CD8-positive, alpha-beta memory T cell (primary cell): ENCODE results near the gene SNX9. TPM values are rescaled to one million over a fixed set of nuclear protein-coding genes. Genes with fewer than 3 reads are reported as not detected.

ENCODE experiments used
- CTCF ChIA-PET: fragments of 350-600 bp; sonication (Branson Sonifier 250); formaldehyde crosslinking; loops from one replicate; lab custom pipeline; 2021; ENCODE audit warnings: antibody characterized with exemption; lab: Charles Lee
- POLR2A ChIA-PET: fragments of 350-600 bp; sonication (Branson Sonifier 250); formaldehyde crosslinking; loops from one replicate; lab custom pipeline; 2021; ENCODE audit warnings: antibody characterized with exemption; lab: Charles Lee
- DNase-seq, 5 donors: peaks; one replicate each; pipeline versions ENCODE4 v3.0.0 to v3.0.0-alpha.2; 2020 to 2022; ENCODE audit warnings: mixed read lengths in 1 of 5
- H3K27ac ChIP-seq: one replicate; pipeline ENCODE4 v1.7.0; 2013; ENCODE audit warnings: low read depth, mild to moderate bottlenecking, low read length, moderate library complexity
- H3K27me3 ChIP-seq: 2 replicates; pipeline ENCODE4 v1.7.0; 2013; ENCODE audit warnings: low read length, mild to moderate bottlenecking; ENCODE audit not compliant: insufficient read depth, poor library complexity, severe bottlenecking
- H3K36me3 ChIP-seq: 2 replicates; pipeline ENCODE4 v1.7.0; 2013; ENCODE audit warnings: mild to moderate bottlenecking, low read length, moderate library complexity; ENCODE audit not compliant: insufficient read depth
- H3K4me1 ChIP-seq: 2 replicates; pipeline ENCODE4 v1.7.0; 2013; ENCODE audit warnings: mild to moderate bottlenecking, low read length, moderate library complexity; ENCODE audit not compliant: insufficient read depth
- H3K4me3 ChIP-seq: 2 replicates; pipeline ENCODE4 v1.7.0; 2013; ENCODE audit warnings: mild to moderate bottlenecking, low read length
- H3K9me3 ChIP-seq: 2 replicates; pipeline ENCODE4 v1.7.0; 2013; ENCODE audit warnings: mild to moderate bottlenecking, low read length
- H3K27ac Mint-ChIP-seq, 8 donors: one replicate each; pipeline ENCODE4 v1.8.0; 2020 to 2021; ENCODE audit warnings: mixed read lengths in 8 of 8, mild to moderate bottlenecking in 6 of 8, inconsistent platforms in 3 of 8, moderate library complexity in 3 of 8
- H3K27me3 Mint-ChIP-seq, 2 donors: one replicate each; pipeline ENCODE4 v1.8.0; 2020 to 2021; ENCODE audit warnings: mixed read lengths in 2 of 2, mild to moderate bottlenecking in 1 of 2, moderate library complexity in 1 of 2
- H3K36me3 Mint-ChIP-seq, 3 donors: one replicate each; pipeline ENCODE4 v1.8.0; 2020 to 2021; ENCODE audit warnings: mixed read lengths in 3 of 3, inconsistent platforms in 1 of 3, mild to moderate bottlenecking in 1 of 3
- H3K4me1 Mint-ChIP-seq, 3 donors: one replicate each; pipeline ENCODE4 v1.8.0; 2020 to 2021; ENCODE audit warnings: mixed read lengths in 3 of 3, inconsistent platforms in 1 of 3, mild to moderate bottlenecking in 1 of 3
- H3K4me3 Mint-ChIP-seq, 7 donors: one replicate each; pipeline ENCODE4 v1.8.0; 2020 to 2021; ENCODE audit warnings: mixed read lengths in 7 of 7, mild to moderate bottlenecking in 6 of 7, moderate library complexity in 4 of 7, inconsistent platforms in 2 of 7
- H3K9me3 Mint-ChIP-seq, 5 donors: one replicate each; pipeline ENCODE4 v1.8.0; 2020 to 2022; ENCODE audit warnings: mixed read lengths in 5 of 5, mild to moderate bottlenecking in 3 of 5, moderate library complexity in 2 of 5, inconsistent platforms in 1 of 5
- polyA plus RNA-seq: library from polyadenylated mRNA; unstranded; fragments of 300-500 nt; fragmentation: Illumina TruSeq; gene quantifications from one replicate; pipeline ENCODE4 v1.2.3, GENCODE V29; 2021
- total RNA-seq, 2 experiments: library from RNA; stranded (reverse); gene quantifications; one replicate each; pipeline ENCODE4 v1.2.3, GENCODE V29; 2021

The SNX9 gene
- total and polyA plus RNA-seq, 3 experiments from 2014 or later = 11.9 to 60.5 (median 60.3) TPM

DNA sequence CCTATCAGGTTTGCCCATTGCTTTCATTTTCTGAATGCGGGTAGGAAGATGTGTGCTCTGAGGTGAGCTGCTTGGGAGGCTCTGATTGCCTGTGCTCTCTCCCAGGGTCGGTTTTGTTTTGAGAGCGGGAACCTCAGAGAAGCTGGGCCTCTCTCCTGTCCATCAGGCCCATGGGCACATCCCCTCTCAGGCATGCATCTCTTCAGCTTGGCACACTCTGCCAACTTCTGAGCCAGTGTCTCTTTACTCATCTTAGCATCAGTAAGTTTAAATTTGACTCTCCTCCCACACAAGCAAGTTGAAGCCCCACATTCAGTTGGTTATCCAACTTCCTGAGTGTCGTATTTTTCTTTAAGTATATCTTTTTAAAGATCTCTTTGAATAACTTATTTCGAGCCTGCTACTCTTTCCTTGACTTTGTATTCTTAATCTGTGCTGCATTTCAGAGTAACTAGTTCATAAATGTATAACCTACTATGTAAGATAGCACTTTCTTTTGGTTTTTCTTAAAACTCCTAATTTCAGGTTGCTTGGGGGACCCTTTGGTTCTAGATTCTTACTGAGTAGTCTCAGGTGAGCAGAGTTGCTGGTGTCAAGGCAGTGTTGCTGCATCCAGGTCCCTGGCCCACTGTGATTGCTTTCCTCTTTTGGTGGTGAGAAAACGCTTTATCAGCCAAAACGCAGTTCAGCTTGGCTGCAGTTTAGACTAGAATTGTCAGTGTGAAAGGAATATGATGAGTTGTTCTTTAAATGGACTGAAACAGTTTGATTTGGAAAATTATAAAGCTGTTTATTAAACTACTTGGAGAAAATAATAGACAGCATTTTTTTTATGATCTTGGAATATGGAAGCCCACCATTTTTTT lies 54.8 kb downstream of the SNX9 start:
- Mint-ChIP-seq H3K4me3 (no peak overlapping the region), H3K36me3 (peaks cover 5 to 72% (median 12%) of the 10 kb centered on the region in 3 donors), H3K4me1 (peaks cover 2 to 10% (median 6%) of the 10 kb centered on the region in 3 donors), H3K9me3 (no peaks in the 10 kb centered on the region), H3K27ac (peak overlapping the region in 1 of 8 donors; percentile 28), H3K27me3 (no peaks in the 10 kb centered on the region)
- H3K4me3 ChIP-seq = no peak overlapping the region
- no peak overlapping the region for H3K27ac ChIP-seq
- H3K4me1 ChIP-seq = peaks cover 18% of the 10 kb centered on the region
- ChIA-PET CTCF (interaction anchor here (10.7 kb wide), 1 partner anchor 119 kb away, joined by 157 read pairs; no protein-coding TSS in a partner anchor), POLR2A (no interaction called here)
- H3K27me3 ChIP-seq = no peaks in the 10 kb centered on the region
- DNase-seq = peak in 1 of 5 donors; percentile 25
- no peaks in the 10 kb centered on the region for H3K9me3 ChIP-seq
- no peaks in the 10 kb centered on the region for H3K36me3 ChIP-seq

DNA sequence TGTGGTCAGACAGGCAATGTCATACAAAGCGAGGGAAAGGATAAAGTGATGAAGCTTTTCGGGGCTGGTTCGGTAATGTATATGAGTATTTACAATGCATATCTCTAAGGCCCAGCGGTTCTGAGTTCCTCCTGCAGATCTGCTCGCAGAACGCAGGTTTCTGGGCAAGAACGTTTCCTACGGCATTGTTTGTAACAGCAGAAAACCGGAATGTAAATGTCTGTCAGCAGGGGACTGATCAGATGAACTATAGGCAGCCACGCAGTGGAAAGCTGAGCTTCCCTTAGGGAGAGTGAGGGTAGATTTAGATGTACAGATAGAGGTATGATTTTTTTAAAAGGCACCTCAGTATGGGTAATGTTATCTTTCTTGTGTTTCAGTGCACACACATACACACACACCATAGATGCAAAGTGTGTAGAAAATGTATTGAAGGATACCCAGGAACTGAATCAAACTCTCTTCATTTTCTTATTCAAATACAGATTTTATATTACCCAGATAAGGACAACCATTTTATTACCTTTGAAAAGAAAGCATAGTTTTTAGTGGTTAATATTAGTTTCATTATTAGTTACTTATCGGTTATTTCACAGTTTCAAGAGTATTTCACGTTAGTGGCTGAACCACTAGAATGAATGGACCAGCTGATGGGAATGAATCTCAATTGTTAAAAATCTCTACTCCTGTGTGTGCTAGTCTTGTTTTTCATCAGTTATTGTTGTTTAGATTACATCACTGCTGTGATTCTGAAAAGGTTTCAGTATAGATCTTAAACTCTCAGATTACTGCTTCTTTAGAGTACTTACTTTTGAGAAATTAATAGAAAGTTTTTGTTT lies 56.2 kb downstream of the SNX9 start:
- H3K36me3 Mint-ChIP-seq = peaks cover 5 to 70% (median 14%) of the 10 kb centered on the region in 3 donors
- no peak overlapping the region for H3K27ac ChIP-seq
- H3K9me3 ChIP-seq = no peaks in the 10 kb centered on the region
- POLR2A ChIA-PET = no interaction called here
- peaks cover 22% of the 10 kb centered on the region for H3K4me1 ChIP-seq
- H3K9me3 Mint-ChIP-seq = no peaks in the 10 kb centered on the region
- no peak for DNase-seq
- peak overlapping the region in 2 of 8 donors; percentile 7 to 25 for H3K27ac Mint-ChIP-seq
- no peaks in the 10 kb centered on the region for H3K27me3 ChIP-seq
- H3K4me1 Mint-ChIP-seq = peaks cover 0 to 18% (median 6%) of the 10 kb centered on the region in 3 donors
- no peaks in the 10 kb centered on the region for H3K36me3 ChIP-seq
- CTCF ChIA-PET = interaction anchor here (10.7 kb wide), 1 partner anchor 120 kb away, joined by 157 read pairs; no protein-coding TSS in a partner anchor
- no peak overlapping the region for H3K4me3 Mint-ChIP-seq
- no peak overlapping the region for H3K4me3 ChIP-seq
- no peaks in the 10 kb centered on the region for H3K27me3 Mint-ChIP-seq

DNA sequence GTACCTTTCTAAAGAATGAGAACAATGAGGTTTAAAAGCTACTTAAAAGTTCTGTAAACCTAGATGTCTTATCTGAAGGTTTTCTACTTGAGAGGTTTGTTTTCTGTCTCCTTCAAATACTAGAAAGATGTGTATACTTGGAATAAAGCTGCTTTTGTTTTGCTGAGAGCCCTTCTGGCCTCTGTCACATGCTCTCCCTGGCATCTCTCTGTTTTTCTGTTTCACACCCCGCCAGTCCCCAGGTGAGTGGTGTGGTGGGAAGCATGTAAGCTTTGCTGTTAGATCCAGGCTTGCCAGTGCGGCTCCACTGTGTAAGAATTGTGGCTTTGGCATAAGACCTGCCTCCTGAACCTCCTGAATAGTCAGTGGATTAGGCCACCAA lies 56.8 kb downstream of the SNX9 start:
- no peaks in the 10 kb centered on the region for H3K27me3 Mint-ChIP-seq
- peaks cover 5 to 24% (median 11%) of the 10 kb centered on the region in 3 donors for H3K4me1 Mint-ChIP-seq
- Histone ChIP-seq H3K27ac (no peak overlapping the region), H3K36me3 (no peaks in the 10 kb centered on the region), H3K4me3 (no peak overlapping the region), H3K9me3 (no peaks in the 10 kb centered on the region), H3K27me3 (no peaks in the 10 kb centered on the region), H3K4me1 (peaks cover 28% of the 10 kb centered on the region)
- H3K27ac Mint-ChIP-seq = no peak overlapping the region
- ChIA-PET POLR2A (no interaction called here), CTCF (interaction anchor here (10.7 kb wide), 1 partner anchor 121 kb away, joined by 157 read pairs; no protein-coding TSS in a partner anchor)
- H3K36me3 Mint-ChIP-seq = peaks cover 5 to 66% (median 12%) of the 10 kb centered on the region in 3 donors
- no peaks in the 10 kb centered on the region for H3K9me3 Mint-ChIP-seq
- H3K4me3 Mint-ChIP-seq = no peak overlapping the region
- DNase-seq = no peak

DNA sequence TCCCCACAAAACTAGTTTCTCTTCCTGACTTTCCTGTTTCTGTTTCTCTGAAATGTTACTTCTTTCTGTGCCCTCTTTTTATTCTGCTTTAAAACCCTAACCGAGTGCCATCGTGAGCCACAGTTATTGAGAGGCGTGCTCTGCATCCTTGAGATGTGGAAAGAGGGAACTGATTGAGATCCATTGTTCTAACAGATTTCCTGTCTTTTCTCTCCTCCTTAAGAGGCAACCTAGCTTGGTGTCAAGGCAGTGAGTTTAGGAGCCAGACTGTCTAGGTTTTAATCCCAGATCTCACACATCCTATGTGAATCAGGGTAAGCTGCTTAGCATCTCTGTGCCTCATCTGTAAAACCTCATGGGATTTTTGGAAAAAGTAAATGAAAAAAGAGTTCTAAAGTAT lies 57.5 kb downstream of the SNX9 start:
- peaks cover 30% of the 10 kb centered on the region for H3K4me1 ChIP-seq
- Mint-ChIP-seq H3K4me3 (no peak overlapping the region), H3K27me3 (no peaks in the 10 kb centered on the region), H3K9me3 (no peaks in the 10 kb centered on the region), H3K36me3 (peaks cover 5 to 60% (median 7%) of the 10 kb centered on the region in 3 donors), H3K27ac (peak overlapping the region in 1 of 8 donors; percentile 29), H3K4me1 (peaks cover 10 to 31% (median 18%) of the 10 kb centered on the region in 3 donors)
- H3K4me3 ChIP-seq = no peak overlapping the region
- H3K9me3 ChIP-seq = no peaks in the 10 kb centered on the region
- ChIA-PET POLR2A (no interaction called here), CTCF (interaction anchor here (10.7 kb wide), 1 partner anchor 121 kb away, joined by 157 read pairs; no protein-coding TSS in a partner anchor)
- no peak overlapping the region for H3K27ac ChIP-seq
- no peak for DNase-seq
- H3K36me3 ChIP-seq = no peaks in the 10 kb centered on the region
- H3K27me3 ChIP-seq = no peaks in the 10 kb centered on the region

DNA sequence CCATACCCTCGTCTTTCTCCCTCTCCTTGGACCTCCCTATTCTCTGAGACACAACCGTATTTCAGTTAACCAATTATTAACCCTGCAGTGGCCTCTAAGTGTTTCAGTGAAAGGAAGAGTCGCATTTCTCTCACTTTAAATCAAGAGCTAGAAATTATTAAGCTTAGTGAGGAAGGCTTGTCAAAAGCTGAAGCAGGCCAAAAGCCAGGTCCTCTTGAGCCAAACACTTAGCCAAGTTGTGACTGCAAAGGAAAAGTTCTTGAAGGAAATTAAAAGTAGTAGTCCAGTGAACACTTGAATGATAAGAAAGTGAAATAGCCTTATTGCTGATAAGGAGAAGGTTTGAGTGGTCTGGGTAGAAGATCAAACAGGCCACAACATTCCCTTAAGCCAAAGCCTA lies 58.3 kb downstream of the SNX9 start:
- Histone ChIP-seq H3K4me3 (no peak overlapping the region), H3K4me1 (peaks cover 37% of the 10 kb centered on the region), H3K27me3 (no peaks in the 10 kb centered on the region), H3K9me3 (no peaks in the 10 kb centered on the region), H3K27ac (no peak overlapping the region), H3K36me3 (no peaks in the 10 kb centered on the region)
- H3K36me3 Mint-ChIP-seq = peaks cover 7 to 59% (median 8%) of the 10 kb centered on the region in 3 donors
- H3K4me3 Mint-ChIP-seq = no peak overlapping the region
- H3K27ac Mint-ChIP-seq = peak overlapping the region in 1 of 8 donors; percentile 20
- no peaks in the 10 kb centered on the region for H3K27me3 Mint-ChIP-seq
- POLR2A ChIA-PET = no interaction called here
- CTCF ChIA-PET = interaction anchor here (10.7 kb wide), 1 partner anchor 122 kb away, joined by 157 read pairs; no protein-coding TSS in a partner anchor
- DNase-seq = no peak
- H3K9me3 Mint-ChIP-seq = no peaks in the 10 kb centered on the region
- peaks cover 17 to 37% (median 24%) of the 10 kb centered on the region in 3 donors for H3K4me1 Mint-ChIP-seq

DNA sequence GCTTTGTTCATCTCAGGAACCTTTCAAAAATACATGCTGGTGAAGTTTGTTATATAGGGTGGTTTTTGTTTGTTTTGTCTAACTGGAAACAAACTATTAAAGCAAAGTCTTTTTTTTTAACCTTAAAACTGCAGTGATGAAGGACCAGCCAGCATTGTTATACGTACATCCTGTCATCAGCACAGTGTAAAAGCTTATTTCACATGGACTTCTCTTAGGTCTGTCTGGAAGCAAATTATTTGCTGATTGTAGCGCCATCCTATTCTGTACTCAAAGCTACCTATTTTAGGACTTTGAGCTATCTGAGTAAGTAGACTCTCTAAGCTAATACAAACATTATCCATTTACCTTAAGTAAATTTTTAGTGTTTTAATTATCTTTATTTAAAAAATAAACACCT lies 61.7 kb downstream of the SNX9 start:
- DNase-seq = peak in 1 of 5 donors; percentile 44
- Histone ChIP-seq H3K9me3 (no peaks in the 10 kb centered on the region), H3K4me3 (no peak overlapping the region), H3K36me3 (no peaks in the 10 kb centered on the region), H3K27me3 (no peaks in the 10 kb centered on the region), H3K27ac (peak overlapping the region; percentile 46), H3K4me1 (peaks cover 26% of the 10 kb centered on the region)
- POLR2A ChIA-PET = no interaction called here
- H3K4me3 Mint-ChIP-seq = peak overlapping the region in 1 of 7 donors; percentile 9
- CTCF ChIA-PET = interaction anchor here (1.0 to 1.9 kb wide), 2 partner anchors 11 to 128 kb away, joined by 6 to 9 read pairs; no protein-coding TSS in a partner anchor
- H3K36me3 Mint-ChIP-seq = peaks cover 6 to 50% (median 12%) of the 10 kb centered on the region in 3 donors
- H3K27me3 Mint-ChIP-seq = no peaks in the 10 kb centered on the region
- H3K9me3 Mint-ChIP-seq = no peaks in the 10 kb centered on the region
- peak overlapping the region in 7 of 8 donors; percentile 69 to 93 (median 79) for H3K27ac Mint-ChIP-seq
- H3K4me1 Mint-ChIP-seq = peaks cover 18 to 32% (median 19%) of the 10 kb centered on the region in 3 donors

DNA sequence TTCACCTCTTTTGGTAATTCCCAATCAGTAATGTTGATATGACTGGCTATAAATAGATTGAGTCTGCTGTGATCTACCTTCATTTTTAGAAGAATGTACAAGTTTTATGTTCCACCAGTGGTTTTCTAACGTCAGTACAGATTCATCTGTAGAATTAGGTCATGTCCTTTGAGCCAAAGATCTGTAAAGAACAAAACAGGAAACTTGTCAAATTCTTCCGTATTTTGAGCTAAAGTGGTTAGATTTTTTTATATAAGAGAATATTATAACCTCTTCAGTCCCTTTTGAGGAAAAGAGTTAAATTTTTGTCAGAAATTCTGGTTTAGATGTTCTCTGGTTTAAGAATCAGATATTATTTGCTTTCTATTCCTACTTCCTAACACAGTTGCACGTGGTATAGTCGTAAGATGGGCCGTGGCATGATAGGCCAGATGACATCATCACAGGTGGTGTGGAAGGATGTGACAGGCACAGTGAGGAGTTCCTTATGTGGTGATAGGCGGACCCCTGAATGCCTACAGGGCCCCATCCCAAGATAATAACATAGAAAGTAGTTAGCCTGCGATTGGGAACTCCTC lies 62.3 kb downstream of the SNX9 start:
- H3K27ac ChIP-seq = peak overlapping the region; percentile 46
- CTCF ChIA-PET = interaction anchor here (1.0 to 2.3 kb wide), 4 partner anchors 12 to 129 kb away, joined by 3 to 9 read pairs (median 6); no protein-coding TSS in a partner anchor
- peaks cover 0 to 1% of the 10 kb centered on the region in 2 donors for H3K27me3 Mint-ChIP-seq
- H3K4me3 Mint-ChIP-seq = peak overlapping the region in 4 of 7 donors; percentile 12 to 35 (median 18)
- H3K4me1 Mint-ChIP-seq = peaks cover 18 to 32% (median 19%) of the 10 kb centered on the region in 3 donors
- DNase-seq = peak in 4 of 5 donors; percentile 48 to 85 (median 72)
- H3K27ac Mint-ChIP-seq = peak overlapping the region; percentile 4 to 93 (median 82)
- H3K27me3 ChIP-seq = no peaks in the 10 kb centered on the region
- H3K4me1 ChIP-seq = peaks cover 26% of the 10 kb centered on the region
- POLR2A ChIA-PET = no interaction called here
- H3K9me3 Mint-ChIP-seq = no peaks in the 10 kb centered on the region
- no peaks in the 10 kb centered on the region for H3K36me3 ChIP-seq
- H3K9me3 ChIP-seq = no peaks in the 10 kb centered on the region
- no peak overlapping the region for H3K4me3 ChIP-seq
- H3K36me3 Mint-ChIP-seq = peaks cover 6 to 48% (median 11%) of the 10 kb centered on the region in 3 donors
